GM19043 (cell line): ENCODE measurements around the gene MTO1.
"Not testable (repeated sequence)": the region's sequence is repeated elsewhere in the genome, so short reads cannot be mapped to it uniquely, and the experiment has no call there.

ENCODE experiments used
- ATAC-seq: cut with Tn5 transposase; IDR thresholded peaks from one replicate; pipeline ENCODE4 v1.9.1; 2021; ENCODE audit warnings: low read depth; ENCODE audit not compliant: unreplicated experiment

The MTO1 gene

DNA sequence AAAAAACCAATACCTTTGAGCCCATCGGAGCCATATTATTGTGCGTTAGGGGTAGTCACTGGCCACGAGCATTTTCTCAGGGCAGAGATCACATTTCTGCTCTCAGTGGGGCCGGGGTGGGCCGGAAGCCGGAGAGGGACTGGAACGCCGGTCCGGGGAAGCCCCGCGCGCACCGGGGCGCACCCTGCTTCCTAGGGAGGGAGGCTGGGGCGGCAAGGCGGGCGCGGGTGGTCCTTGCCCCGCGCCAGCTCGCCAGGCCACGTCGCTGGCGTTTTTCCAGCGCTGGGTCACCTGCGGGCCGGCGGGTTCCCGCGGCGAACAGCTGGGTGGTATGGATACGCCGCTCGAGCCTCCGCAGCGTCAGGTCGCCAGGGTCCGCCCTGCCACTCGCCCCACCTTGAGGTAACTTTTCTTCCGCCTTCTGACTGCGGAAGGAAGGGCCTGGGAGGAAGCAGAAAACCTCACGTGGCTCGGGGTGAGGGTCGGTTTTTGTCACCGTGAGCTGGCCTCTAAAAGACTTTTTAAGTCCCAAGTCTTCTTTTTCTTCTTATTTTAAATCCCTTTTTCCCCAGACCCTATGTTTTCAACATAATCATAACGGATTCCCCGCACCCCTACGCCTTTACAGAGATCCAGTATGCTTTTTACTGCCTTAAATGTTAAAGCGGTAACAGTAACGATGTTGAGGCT is 62.0 kb downstream of the MTO1 start:
- peak; percentile 41 for ATAC-seq

- no peak for ATAC-seq
Observed at GRCh38 chr6:73525546-73526330, 64.2 kb downstream of the MTO1 start.

GRCh38 chr6:73528897-73529296 is 67.4 kb downstream of the MTO1 start:
- no peak for ATAC-seq

DNA sequence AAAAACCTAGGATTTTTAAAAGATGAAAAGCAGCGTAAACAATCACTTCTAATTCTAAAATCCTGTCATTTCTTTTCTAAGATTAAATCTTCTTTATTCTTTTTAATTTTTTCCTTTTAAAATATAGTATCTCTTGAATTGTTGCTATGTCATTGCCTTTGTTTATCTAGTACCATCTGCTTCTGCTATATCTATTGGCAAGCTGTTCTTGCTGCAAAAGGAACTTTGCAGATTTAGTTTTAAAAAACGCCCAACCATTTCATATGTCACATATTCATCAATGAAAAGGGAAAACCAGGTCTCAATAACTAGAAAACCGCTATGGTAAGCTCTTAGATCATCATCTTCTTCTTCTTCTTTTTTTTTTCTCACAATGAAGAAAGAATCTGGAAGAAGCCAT is 70.8 kb downstream of the MTO1 start:
- ATAC-seq, result no peak

DNA sequence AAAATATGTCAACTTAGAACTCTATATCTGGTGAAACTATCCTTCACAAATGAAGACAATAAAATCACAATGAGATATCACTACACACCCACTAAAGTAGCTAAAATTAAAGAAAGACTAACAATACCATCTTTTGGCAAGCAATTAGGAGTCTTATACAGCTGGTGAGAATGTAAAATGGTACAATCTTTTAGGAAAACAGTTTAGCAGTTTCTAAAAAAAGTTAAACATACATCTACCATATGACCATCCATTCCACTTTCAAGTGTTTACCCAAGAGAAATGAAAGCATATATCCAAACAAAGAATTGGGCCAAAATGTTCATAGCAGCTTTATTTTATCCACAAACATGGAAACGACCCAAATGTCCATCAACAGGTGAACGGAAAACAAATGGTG is 73.1 kb downstream of the MTO1 start:
- ATAC-seq, result no peak

DNA sequence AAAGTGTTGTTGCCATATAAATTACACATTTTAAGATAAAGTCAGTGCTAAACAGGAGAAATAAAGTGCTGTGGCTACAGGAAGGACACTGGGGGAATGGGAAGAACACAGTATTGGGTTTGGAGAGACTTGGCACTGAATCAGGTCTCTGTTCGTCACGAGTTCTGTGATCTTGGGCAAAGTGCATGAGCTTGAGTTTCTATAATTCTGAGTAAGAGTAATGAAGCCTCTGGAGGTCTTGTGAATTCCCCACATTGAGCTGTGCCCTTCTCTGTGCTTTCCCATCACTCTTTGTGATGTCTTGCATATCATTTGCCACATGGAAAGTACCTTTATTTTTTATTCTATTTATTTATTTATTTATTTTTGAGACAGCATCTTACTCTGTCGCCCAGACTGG is 76.1 kb downstream of the MTO1 start:
- ATAC-seq, result no peak

- no peak for ATAC-seq
Observed at GRCh38 chr6:73538116-73538779, 76.7 kb downstream of the MTO1 start.

- not testable (repeated sequence) for ATAC-seq
Observed at GRCh38 chr6:73542481-73542880, 80.9 kb downstream of the MTO1 start.

GRCh38 chr6:73542891-73543290 is 81.4 kb downstream of the MTO1 start:
- no peak for ATAC-seq

DNA sequence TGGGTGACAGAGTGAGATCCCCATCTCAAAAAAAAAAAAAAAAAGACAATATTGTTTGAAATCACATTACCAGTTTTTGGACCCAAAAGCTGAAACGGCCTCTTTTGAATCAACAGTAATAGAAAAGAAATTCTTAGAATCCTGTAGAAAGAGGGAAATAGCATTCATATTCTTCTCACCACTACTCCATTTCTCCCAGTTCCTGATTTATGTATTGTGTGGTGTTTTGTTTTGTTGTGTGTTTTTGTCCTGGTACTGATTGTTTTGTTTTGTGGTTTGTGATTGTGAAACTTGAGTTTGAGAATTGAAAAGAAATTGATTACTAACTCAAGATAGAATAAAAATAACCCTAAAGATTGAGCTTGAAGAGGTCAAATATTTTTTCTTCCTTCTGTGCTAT is 85.5 kb downstream of the MTO1 start:
- ATAC-seq, result no peak

DNA sequence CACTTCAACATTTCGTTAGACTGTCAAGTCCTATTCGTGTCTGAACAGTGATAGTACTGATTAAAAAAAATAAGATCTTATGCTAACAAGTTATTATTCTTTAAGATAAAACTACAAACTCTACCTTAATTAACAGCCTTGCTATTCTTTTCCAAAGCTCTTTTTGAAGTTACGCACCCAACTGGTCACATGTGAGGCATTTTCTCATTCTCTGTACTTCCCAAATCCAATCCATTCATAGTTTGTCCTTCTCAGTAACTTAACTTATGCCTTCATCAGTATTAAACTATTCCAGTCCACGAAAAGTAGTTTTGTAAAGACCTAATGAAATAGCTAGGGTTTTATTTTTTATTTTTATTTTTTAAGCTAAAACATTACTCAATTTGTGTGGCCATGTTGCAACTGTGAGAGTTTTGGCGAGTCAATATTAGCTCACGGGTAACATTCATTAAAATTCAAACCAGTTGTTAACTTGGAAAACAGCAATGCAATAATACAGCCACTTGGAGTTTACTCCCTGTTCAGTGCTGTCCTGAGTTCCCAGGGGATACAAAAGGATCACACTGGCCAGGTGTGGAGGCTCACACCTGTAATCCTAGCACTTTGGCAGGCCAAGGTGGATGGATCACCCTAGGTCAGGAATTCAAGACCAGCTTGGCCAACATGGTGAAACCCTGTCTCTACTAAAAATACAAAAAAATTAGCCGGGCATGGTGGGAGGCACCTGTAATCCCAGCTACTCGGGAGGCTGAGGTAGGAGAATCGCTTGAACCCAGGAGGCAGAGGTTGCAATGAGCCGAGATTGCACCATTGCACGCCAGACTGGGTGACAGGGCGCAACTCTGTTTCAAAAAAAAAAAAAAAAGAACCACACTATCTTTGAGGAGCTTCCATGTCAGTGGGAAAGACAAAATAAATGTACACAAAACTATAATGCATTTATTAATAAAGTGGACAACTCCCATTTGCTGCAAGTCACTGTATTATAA is 87.2 kb downstream of the MTO1 start:
- no peak for ATAC-seq

GRCh38 chr6:73551115-73551514 is 89.6 kb downstream of the MTO1 start:
- ATAC-seq, result not testable (repeated sequence)

DNA sequence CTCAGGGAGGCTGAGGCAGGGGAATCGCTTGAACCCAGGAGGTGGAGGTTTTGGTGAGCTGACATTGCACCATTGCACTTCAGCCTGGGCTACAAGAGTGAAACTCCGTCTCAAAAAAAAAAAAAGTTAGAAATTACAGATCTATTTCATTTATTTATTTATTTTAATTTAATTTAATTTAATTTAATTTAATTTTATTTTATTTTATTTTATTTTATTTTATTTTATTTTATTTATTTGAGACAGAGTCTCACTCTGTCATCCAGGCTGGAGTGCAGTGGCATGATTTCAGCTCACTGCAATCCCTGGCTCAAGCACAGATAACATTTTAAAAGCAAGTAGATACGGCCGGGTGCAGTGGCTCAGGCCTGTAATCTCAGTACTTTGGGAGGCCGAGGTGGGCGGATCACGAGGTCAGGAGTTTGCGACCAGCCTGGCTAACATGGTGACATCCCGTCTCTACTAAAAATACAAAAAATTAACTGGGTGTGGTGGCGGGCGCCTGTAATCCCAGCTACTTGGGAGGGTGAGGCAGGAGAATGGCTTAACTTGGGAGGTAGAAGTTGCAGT is 93.9 kb downstream of the MTO1 start:
- not testable (repeated sequence) for ATAC-seq

GRCh38 chr6:73556836-73557235 is 95.3 kb downstream of the MTO1 start:
- ATAC-seq, result no peak
